Activated CD4-positive, alpha-beta T cell treated with anti-CD3 and anti-CD28 coated beads for 36 hours (primary cell): ENCODE results near the gene CPLX4. TPM values are rescaled to one million over a fixed set of nuclear protein-coding genes. Genes with fewer than 3 reads are reported as not detected.
A peak's percentile ranks its signal among the peaks of the same experiment; 100 is the strongest.

ENCODE experiments used
- ATAC-seq: fragments of 200-7000 bp; cut with Tn5 transposase; one replicate; pipeline ENCODE4 v1.10.0; 2021; ENCODE audit warnings: mild to moderate bottlenecking, moderate library complexity
- CTCF ChIA-PET: fragments of 350-600 bp; sonication (Branson Sonifier 250); formaldehyde crosslinking; loops from one replicate; lab custom pipeline; 2021; ENCODE audit warnings: antibody characterized with exemption; lab: Charles Lee
- POLR2A ChIA-PET: fragments of 350-600 bp; sonication (Branson Sonifier 250); formaldehyde crosslinking; loops from one replicate; lab custom pipeline; 2021; ENCODE audit warnings: antibody characterized with exemption, inconsistent platforms; lab: Charles Lee
- DNase-seq: peaks from one replicate; pipeline ENCODE4 v3.0.0-alpha.2; 2020
- H3K27ac Mint-ChIP-seq: one replicate; pipeline ENCODE4 v1.8.0; 2021; ENCODE audit warnings: mixed read lengths
- H3K27me3 Mint-ChIP-seq: one replicate; pipeline ENCODE4 v1.8.0; 2021; ENCODE audit warnings: mixed read lengths
- H3K36me3 Mint-ChIP-seq: one replicate; pipeline ENCODE4 v1.8.0; 2021; ENCODE audit warnings: low read depth, mixed read lengths
- H3K4me1 Mint-ChIP-seq: one replicate; pipeline ENCODE4 v1.8.0; 2021; ENCODE audit warnings: mixed read lengths
- H3K4me3 Mint-ChIP-seq: one replicate; pipeline ENCODE4 v1.8.0; 2021; ENCODE audit warnings: mild to moderate bottlenecking, moderate library complexity, mixed read lengths
- H3K9me3 Mint-ChIP-seq: one replicate; pipeline ENCODE4 v1.8.0; 2021; ENCODE audit warnings: low read depth, mixed read lengths
- intact Hi-C, 2 experiments: fragments of 100-400 bp; cut with DNase I in 1 of 2; cut with micrococcal nuclease in 1 of 2; formaldehyde crosslinking; loops; one replicate each; pipeline versions ENCODE4 v1.14.2 to v1.15.1; 2022 to 2024; cut with DNase I, micrococcal nuclease
- total RNA-seq, 2 experiments: library from RNA; stranded (reverse); gene quantifications; one replicate each; pipeline ENCODE4 v1.2.3, GENCODE V29; 2021

CPLX4 gene
- total RNA-seq, 2 experiments from 2014 or later = not detected

DNA sequence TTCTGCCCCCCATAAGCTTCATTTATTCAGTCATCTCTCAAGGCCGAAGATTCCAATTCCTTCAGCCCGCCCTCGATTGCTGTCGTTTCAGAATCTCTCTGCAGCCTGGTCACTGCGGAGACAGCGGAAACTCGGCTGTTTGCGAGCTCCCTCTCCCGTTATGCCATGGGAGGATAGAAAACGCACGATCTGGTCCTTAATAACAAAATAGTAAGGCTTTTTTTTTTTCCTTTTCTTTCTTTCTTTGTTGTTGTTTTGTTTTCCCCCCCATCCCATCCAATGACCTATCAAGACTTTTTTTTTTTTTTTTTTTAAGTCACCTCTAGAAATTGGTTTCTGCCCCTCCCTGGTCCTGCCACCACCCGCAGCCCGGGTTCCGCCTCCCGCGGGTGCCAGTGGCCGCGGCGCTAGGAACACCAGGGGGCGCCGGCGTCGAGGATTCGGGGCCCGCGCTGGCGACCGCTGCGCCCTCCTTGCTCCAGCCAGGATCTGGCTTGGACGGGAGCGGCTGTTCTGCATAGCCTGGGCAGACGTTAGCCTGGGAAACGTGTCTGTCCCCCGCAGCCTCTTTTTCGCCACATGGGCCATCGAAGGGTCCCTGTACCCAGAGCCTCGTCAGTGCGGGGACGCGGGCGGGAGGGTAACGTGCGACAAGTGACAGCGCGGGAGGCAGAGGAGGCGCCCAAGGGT, 10.1 kb downstream of the CPLX4 start:
- H3K36me3 Mint-ChIP-seq = no peaks in the 10 kb centered on the region
- intact Hi-C loops = loop anchor here (1.0 to 5.0 kb wide), 5 partner anchors 51 to 514 kb away; partner anchors contain the start of gene LMAN1 (in 1 of the 2)
- no peaks in the 10 kb centered on the region for H3K9me3 Mint-ChIP-seq
- peak overlapping the region; percentile 20 for H3K4me3 Mint-ChIP-seq
- peaks cover 42% of the 10 kb centered on the region for H3K27me3 Mint-ChIP-seq
- POLR2A ChIA-PET = no interaction called here
- peak; percentile 95 for ATAC-seq
- DNase-seq = peak; percentile 82
- no peak overlapping the region for H3K27ac Mint-ChIP-seq
- no peaks in the 10 kb centered on the region for H3K4me1 Mint-ChIP-seq
- CTCF ChIA-PET = interaction anchor here (0.6 to 5.7 kb wide), 19 partner anchors 10 to 1287 kb away, joined by 3 to 130 read pairs (median 4); partner anchors contain the start of genes CPLX4 and RAX

DNA sequence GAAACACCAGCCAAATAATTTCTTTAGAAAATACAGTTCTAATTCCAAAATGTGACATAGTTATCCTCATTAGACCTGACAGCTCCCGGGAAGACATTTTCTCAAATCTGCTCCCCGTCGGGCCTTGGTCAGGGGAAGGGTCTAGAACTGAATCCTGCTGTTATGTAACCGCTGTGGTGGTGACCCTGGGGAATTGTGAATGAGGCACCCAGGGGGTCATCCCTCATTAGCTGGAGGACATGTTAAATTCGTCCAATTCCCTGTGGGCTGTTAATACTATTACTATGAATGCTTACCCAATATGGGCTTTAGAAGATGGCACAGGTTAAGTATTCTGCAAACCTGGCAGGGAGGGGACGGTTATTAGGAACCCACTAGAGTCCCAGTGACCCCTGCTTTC, 11.8 kb downstream of the CPLX4 start:
- H3K36me3 Mint-ChIP-seq = no peaks in the 10 kb centered on the region
- ChIA-PET POLR2A (no interaction called here), CTCF (interaction anchor here (5.0 kb wide), 1 partner anchor 96 kb away, joined by 33 read pairs; no protein-coding TSS in a partner anchor)
- no peak overlapping the region for H3K4me3 Mint-ChIP-seq
- ATAC-seq = no peak
- DNase-seq = no peak
- peaks cover 37% of the 10 kb centered on the region for H3K27me3 Mint-ChIP-seq
- no peaks in the 10 kb centered on the region for H3K4me1 Mint-ChIP-seq
- intact Hi-C loops = loop anchor here in 1 of 2 experiments (5.0 kb wide), 1 partner anchor 516 kb away; no protein-coding TSS in a partner anchor
- no peak overlapping the region for H3K27ac Mint-ChIP-seq
- no peaks in the 10 kb centered on the region for H3K9me3 Mint-ChIP-seq

- Mint-ChIP-seq H3K4me1 (no peaks in the 10 kb centered on the region), H3K27ac (no peak overlapping the region), H3K9me3 (no peaks in the 10 kb centered on the region), H3K4me3 (no peak overlapping the region), H3K36me3 (no peaks in the 10 kb centered on the region), H3K27me3 (peaks cover 29% of the 10 kb centered on the region)
- intact Hi-C loops = loop anchor here in 1 of 2 experiments (5.0 kb wide), 1 partner anchor 517 kb away; no protein-coding TSS in a partner anchor
- DNase-seq (no peak), ATAC-seq (no peak)
- ChIA-PET POLR2A (no interaction called here), CTCF (interaction anchor here (0.9 to 5.0 kb wide), 2 partner anchors 9 to 98 kb away, joined by 3 to 33 read pairs; no protein-coding TSS in a partner anchor)
Measured at GRCh38 chr18:59305295-59305694, 13.2 kb downstream of the CPLX4 start.

- Mint-ChIP-seq H3K36me3 (no peaks in the 10 kb centered on the region), H3K9me3 (no peaks in the 10 kb centered on the region), H3K27ac (no peak overlapping the region), H3K27me3 (peaks cover 18% of the 10 kb centered on the region), H3K4me1 (no peaks in the 10 kb centered on the region), H3K4me3 (no peak overlapping the region)
- DNase-seq (no peak), ATAC-seq (no peak)
- intact Hi-C loops = no loop called here
- CTCF ChIA-PET = interaction anchor here (0.9 to 5.0 kb wide), 8 partner anchors 8 to 99 kb away, joined by 3 to 33 read pairs (median 4); no protein-coding TSS in a partner anchor
- POLR2A ChIA-PET = no interaction called here
Measured at GRCh38 chr18:59303656-59304195, 14.7 kb downstream of the CPLX4 start.

GRCh38 chr18:59303006-59303405, 15.4 kb downstream of the CPLX4 start:
- H3K27ac Mint-ChIP-seq = no peak overlapping the region
- H3K4me3 Mint-ChIP-seq = no peak overlapping the region
- peaks cover 16% of the 10 kb centered on the region for H3K27me3 Mint-ChIP-seq
- intact Hi-C loops = no loop called here
- POLR2A ChIA-PET = no interaction called here
- H3K4me1 Mint-ChIP-seq = no peaks in the 10 kb centered on the region
- no peaks in the 10 kb centered on the region for H3K36me3 Mint-ChIP-seq
- CTCF ChIA-PET = interaction anchor here (0.7 to 5.0 kb wide), 9 partner anchors 9 to 100 kb away, joined by 3 to 33 read pairs (median 4); no protein-coding TSS in a partner anchor
- ATAC-seq (no peak), DNase-seq (no peak)
- no peaks in the 10 kb centered on the region for H3K9me3 Mint-ChIP-seq

GRCh38 chr18:59301929-59302328, 16.5 kb downstream of the CPLX4 start:
- POLR2A ChIA-PET = no interaction called here
- Mint-ChIP-seq H3K9me3 (no peaks in the 10 kb centered on the region), H3K4me1 (no peaks in the 10 kb centered on the region), H3K4me3 (no peak overlapping the region), H3K27me3 (peaks cover 19% of the 10 kb centered on the region), H3K36me3 (no peaks in the 10 kb centered on the region), H3K27ac (no peak overlapping the region)
- ATAC-seq (no peak), DNase-seq (no peak)
- intact Hi-C loops = no loop called here
- CTCF ChIA-PET = interaction anchor here (1.0 to 2.7 kb wide), 5 partner anchors 9 to 71 kb away, joined by 3 to 8 read pairs (median 4); no protein-coding TSS in a partner anchor

DNA sequence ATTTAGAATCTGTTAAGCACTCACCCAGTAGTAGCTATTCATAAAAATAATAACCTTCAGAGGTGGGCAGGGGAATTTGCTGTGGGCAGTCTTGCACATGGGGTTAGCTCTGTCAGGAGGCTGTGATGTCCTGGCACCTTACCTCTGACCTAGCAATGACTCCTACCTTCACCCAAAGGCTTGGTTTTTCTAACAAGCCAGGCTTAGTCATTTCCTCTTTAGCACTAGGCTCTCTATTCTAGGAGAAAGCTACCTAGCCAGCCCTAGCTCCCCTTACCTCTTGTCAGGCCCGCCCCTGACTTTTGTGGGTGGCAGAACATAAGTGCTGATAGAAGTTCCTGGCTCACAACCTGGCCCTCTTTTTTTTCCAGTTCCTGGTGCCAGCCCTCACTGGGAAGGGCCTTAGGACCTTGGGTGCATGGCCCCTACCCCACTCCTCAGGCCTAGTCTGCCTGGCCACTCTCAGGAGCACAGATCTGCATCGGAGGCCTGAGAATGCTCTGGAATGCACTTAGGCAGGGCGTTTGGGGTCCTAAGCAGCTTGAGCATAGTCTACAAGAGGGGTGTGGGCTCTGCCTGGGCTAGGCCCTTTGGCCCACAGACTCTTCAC, 17.7 kb downstream of the CPLX4 start:
- DNase-seq (peak; percentile 6), ATAC-seq (peak; percentile 91)
- intact Hi-C loops = no loop called here
- POLR2A ChIA-PET = no interaction called here
- H3K4me1 Mint-ChIP-seq = no peaks in the 10 kb centered on the region
- CTCF ChIA-PET = interaction anchor here (0.7 to 1.3 kb wide), 5 partner anchors 9 to 516 kb away, joined by 3 to 12 read pairs (median 3); no protein-coding TSS in a partner anchor
- no peak overlapping the region for H3K4me3 Mint-ChIP-seq
- H3K27me3 Mint-ChIP-seq = peaks cover 16% of the 10 kb centered on the region
- no peaks in the 10 kb centered on the region for H3K36me3 Mint-ChIP-seq
- H3K9me3 Mint-ChIP-seq = no peaks in the 10 kb centered on the region
- H3K27ac Mint-ChIP-seq = no peak overlapping the region

DNA sequence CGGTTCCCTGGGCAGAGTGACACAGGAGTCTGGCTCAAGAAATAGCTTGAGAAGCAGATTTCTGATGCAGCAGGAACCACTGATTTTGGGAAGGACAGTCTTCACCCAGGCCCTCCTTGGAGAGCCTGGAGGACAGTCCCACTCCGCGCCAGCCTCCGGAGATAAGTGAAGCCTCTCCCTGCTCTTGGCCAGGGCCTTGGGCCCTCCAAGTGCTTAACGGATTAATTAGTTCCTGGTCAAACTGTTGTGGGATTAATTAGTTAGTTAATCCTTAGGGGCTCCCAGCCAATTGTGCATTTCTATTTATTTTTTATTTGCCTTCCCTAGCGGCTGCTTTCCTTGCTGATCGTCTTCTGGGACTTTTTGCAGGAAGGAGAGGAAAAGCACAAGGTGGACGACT, 19.6 kb downstream of the CPLX4 start:
- Mint-ChIP-seq H3K4me3 (no peak overlapping the region), H3K27me3 (peaks cover 16% of the 10 kb centered on the region), H3K9me3 (no peaks in the 10 kb centered on the region), H3K27ac (no peak overlapping the region), H3K4me1 (no peaks in the 10 kb centered on the region), H3K36me3 (no peaks in the 10 kb centered on the region)
- ChIA-PET POLR2A (no interaction called here), CTCF (interaction anchor here (1.0 kb wide), 1 partner anchor 48 kb away, joined by 3 read pairs; no protein-coding TSS in a partner anchor)
- DNase-seq = no peak
- intact Hi-C loops = no loop called here
- ATAC-seq = no peak

- intact Hi-C loops = no loop called here
- Mint-ChIP-seq H3K4me3 (no peak overlapping the region), H3K36me3 (no peaks in the 10 kb centered on the region), H3K27me3 (peaks cover 36% of the 10 kb centered on the region), H3K9me3 (no peaks in the 10 kb centered on the region), H3K27ac (no peak overlapping the region), H3K4me1 (no peaks in the 10 kb centered on the region)
- POLR2A ChIA-PET = interaction anchor here (0.6 kb wide), 1 partner anchor 76 kb away, joined by 3 read pairs; no protein-coding TSS in a partner anchor
- DNase-seq (no peak), ATAC-seq (no peak)
- CTCF ChIA-PET = interaction anchor here (0.9 to 1.8 kb wide), 4 partner anchors 9 to 45 kb away, joined by 4 read pairs; no protein-coding TSS in a partner anchor
Measured at GRCh38 chr18:59293317-59293716, 25.1 kb downstream of the CPLX4 start.

DNA sequence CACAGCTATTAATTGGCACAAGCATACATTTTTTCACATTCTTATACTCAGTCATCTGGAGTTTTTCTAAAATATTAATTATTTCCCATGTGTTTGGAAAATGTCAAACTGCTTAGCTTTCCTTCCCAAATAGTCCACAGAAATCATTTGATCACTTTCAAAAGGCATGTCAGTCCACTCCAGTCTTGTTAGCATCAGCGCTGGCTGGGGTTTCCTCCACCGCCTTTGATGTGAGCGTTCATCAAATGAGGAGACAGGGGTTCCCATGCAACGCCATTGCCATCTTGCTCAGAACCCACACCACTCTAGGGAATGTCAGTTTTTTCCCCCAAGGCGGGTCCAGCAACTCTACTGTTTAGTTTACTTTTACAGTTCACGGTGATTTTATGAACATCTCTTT, 32.1 kb downstream of the CPLX4 start:
- H3K4me3 Mint-ChIP-seq = no peak overlapping the region
- no peak overlapping the region for H3K27ac Mint-ChIP-seq
- intact Hi-C loops = no loop called here
- CTCF ChIA-PET = interaction anchor here (0.7 to 0.8 kb wide), 2 partner anchors 87 to 826 kb away, joined by 3 read pairs; no protein-coding TSS in a partner anchor
- no peaks in the 10 kb centered on the region for H3K4me1 Mint-ChIP-seq
- no peak for DNase-seq
- H3K36me3 Mint-ChIP-seq = no peaks in the 10 kb centered on the region
- POLR2A ChIA-PET = no interaction called here
- H3K9me3 Mint-ChIP-seq = no peaks in the 10 kb centered on the region
- peaks cover 45% of the 10 kb centered on the region for H3K27me3 Mint-ChIP-seq
- no peak for ATAC-seq

DNA sequence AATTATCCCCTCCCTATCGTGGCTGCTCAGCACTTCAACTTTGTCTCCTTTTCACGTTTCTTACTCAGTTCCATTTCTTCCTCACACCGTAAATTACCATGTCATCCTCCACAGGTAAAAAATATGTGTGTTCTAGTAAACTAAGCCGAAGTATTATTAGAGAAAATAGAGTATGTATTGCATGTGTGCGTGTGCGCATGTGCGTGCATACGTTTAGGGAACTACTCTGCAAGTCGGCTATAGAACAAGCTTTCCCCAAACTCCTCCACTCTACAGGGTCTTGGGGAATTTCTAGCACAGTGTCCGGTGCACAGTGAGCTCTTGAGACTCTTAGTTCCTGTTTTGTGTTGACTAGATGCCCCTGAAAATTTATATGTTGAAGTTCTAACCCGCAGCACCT, 36.1 kb downstream of the CPLX4 start:
- Mint-ChIP-seq H3K9me3 (no peaks in the 10 kb centered on the region), H3K4me1 (no peaks in the 10 kb centered on the region), H3K27me3 (peaks cover 50% of the 10 kb centered on the region), H3K27ac (no peak overlapping the region), H3K4me3 (no peak overlapping the region), H3K36me3 (no peaks in the 10 kb centered on the region)
- DNase-seq = no peak
- CTCF ChIA-PET = no interaction called here
- intact Hi-C loops = no loop called here
- no peak for ATAC-seq
- POLR2A ChIA-PET = no interaction called here
